ENCODE measurements around the gene NR2C2. TPM values are rescaled to one million over a fixed set of nuclear protein-coding genes. Genes with fewer than 3 reads are reported as not detected.

NR2C2 gene
- total RNA-seq, 1 donor from 2014 or later: 57.5 TPM

DNA sequence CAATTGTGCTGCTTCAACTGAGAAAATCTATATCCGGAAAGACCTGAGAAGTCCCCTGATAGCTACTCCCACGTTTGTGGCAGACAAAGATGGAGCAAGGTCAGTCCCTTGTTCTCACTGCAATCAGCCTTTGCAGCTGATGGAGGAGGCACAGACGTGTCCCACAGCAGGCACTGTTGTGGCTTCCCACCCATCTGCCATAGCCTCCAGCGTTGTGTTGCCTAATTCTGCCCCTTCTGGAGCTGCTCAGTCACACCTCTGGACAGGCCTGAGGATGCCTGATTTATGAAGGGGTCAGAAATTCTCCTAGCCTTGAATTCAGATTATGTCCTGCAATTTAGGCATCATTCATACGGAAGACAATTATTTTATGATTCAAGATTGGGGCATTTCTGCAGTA lies 75.9 kb downstream of the NR2C2 start:
- H3K27me3 Mint-ChIP-seq (ENCODE audit: unreplicated experiment): no peaks in the 10 kb centered on the region
- H3K4me3 Mint-ChIP-seq (ENCODE audit: unreplicated experiment): peak overlapping the region; percentile 63
- peaks cover 4% of the 10 kb centered on the region for H3K36me3 Mint-ChIP-seq (ENCODE audit: unreplicated experiment)

DNA sequence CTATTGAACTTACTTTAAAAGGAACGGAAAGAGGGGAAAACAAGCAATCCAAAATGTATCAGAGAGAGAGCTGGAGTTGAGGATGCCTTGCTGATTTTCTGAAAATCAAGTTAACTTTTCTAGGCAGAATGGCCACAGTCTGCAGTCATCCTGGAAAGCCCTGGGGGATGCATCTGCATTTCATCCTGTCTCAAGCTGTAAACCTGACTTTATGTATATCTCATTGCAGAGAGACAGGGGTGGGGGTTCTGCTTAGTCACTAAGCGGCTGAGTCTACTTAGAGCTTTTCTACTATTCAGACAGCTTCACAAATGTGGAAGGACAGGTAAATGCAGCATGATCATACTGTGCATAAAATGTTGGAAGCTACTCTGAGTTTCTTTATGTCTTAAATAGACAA lies 76.3 kb downstream of the NR2C2 start:
- Mint-ChIP-seq H3K9me3 (ENCODE audit: unreplicated experiment) (no peaks in the 10 kb centered on the region), H3K27ac (ENCODE audit: unreplicated experiment) (peak overlapping the region; percentile 50), H3K4me1 (ENCODE audit: low read depth, unreplicated experiment) (peaks cover 16% of the 10 kb centered on the region), H3K4me3 (ENCODE audit: unreplicated experiment) (no peak overlapping the region), H3K27me3 (ENCODE audit: unreplicated experiment) (no peaks in the 10 kb centered on the region), H3K36me3 (ENCODE audit: unreplicated experiment) (peaks cover 4% of the 10 kb centered on the region)
- TF ChIP-seq, protein P1, sequence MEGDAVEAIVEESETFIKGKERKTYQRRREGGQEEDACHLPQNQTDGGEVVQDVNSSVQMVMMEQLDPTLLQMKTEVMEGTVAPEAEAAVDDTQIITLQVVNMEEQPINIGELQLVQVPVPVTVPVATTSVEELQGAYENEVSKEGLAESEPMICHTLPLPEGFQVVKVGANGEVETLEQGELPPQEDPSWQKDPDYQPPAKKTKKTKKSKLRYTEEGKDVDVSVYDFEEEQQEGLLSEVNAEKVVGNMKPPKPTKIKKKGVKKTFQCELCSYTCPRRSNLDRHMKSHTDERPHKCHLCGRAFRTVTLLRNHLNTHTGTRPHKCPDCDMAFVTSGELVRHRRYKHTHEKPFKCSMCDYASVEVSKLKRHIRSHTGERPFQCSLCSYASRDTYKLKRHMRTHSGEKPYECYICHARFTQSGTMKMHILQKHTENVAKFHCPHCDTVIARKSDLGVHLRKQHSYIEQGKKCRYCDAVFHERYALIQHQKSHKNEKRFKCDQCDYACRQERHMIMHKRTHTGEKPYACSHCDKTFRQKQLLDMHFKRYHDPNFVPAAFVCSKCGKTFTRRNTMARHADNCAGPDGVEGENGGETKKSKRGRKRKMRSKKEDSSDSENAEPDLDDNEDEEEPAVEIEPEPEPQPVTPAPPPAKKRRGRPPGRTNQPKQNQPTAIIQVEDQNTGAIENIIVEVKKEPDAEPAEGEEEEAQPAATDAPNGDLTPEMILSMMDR (IDR thresholded peaks at IDR 0.05; ENCODE audit: partially characterized antibody, unreplicated experiment): no peak
- DNase-seq: no peak

More for the DNA sequence above, 75.9 kb downstream of the NR2C2 start:
- peak overlapping the region; percentile 97 for H3K27ac Mint-ChIP-seq (ENCODE audit: unreplicated experiment)
- DNase-seq: peak; percentile 68
- no peaks in the 10 kb centered on the region for H3K9me3 Mint-ChIP-seq (ENCODE audit: unreplicated experiment)
- TF ChIP-seq, protein P1 (IDR thresholded peaks at IDR 0.05; ENCODE audit: partially characterized antibody, unreplicated experiment): no peak
- H3K4me1 Mint-ChIP-seq (ENCODE audit: low read depth, unreplicated experiment): peaks cover 16% of the 10 kb centered on the region

DNA sequence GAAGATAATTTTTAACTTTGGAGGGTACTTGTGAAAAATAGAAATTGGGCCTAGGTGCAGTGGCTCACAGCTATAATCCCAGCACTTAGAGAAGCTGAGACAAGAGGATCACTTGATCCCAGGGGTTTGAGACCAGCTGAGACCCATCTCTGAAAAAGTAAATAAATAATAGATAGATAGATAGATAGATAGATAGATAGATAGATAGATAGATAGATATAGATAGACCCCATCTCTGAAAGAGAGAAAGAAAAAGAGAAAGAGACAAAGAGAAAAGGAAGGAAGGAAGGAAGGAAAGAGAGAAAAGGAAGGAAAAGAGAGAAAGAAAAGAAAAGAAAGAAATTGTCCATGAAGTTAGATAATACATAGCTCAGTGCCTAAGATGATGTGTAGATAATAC lies 82.2 kb downstream of the NR2C2 start:
- TF ChIP-seq, protein P1 (IDR thresholded peaks at IDR 0.05; ENCODE audit: partially characterized antibody, unreplicated experiment): no peak
- H3K4me1 Mint-ChIP-seq (ENCODE audit: low read depth, unreplicated experiment): no peaks in the 10 kb centered on the region
- H3K36me3 Mint-ChIP-seq (ENCODE audit: unreplicated experiment): peaks cover 4% of the 10 kb centered on the region
- no peaks in the 10 kb centered on the region for H3K27me3 Mint-ChIP-seq (ENCODE audit: unreplicated experiment)
- no peak for DNase-seq
- peaks cover 1% of the 10 kb centered on the region for H3K9me3 Mint-ChIP-seq (ENCODE audit: unreplicated experiment)
- no peak overlapping the region for H3K4me3 Mint-ChIP-seq (ENCODE audit: unreplicated experiment)
- peak overlapping the region; percentile 45 for H3K27ac Mint-ChIP-seq (ENCODE audit: unreplicated experiment)

DNA sequence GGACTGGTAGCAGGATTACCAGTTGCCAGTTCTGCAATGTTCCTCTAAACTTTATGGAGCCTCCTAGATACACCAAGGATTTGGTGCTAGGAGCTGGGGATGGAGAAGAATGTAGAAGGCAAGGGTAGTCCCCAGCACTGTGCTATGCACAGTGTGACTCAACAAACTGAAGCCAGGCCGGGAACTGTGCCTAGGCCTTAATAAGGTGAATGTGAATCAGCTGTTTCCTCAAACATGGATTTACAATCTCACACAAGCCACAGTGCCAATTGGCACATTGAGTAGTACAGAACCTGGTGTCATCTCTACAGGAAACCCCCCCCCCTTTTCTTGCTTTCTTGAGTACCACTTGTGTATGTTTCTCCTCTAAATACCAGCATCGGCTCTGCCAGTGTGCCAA lies 85.3 kb downstream of the NR2C2 start:
- Mint-ChIP-seq H3K36me3 (ENCODE audit: unreplicated experiment) (no peaks in the 10 kb centered on the region), H3K4me1 (ENCODE audit: low read depth, unreplicated experiment) (no peaks in the 10 kb centered on the region), H3K4me3 (ENCODE audit: unreplicated experiment) (no peak overlapping the region), H3K9me3 (ENCODE audit: unreplicated experiment) (peaks cover 1% of the 10 kb centered on the region), H3K27me3 (ENCODE audit: unreplicated experiment) (no peaks in the 10 kb centered on the region), H3K27ac (ENCODE audit: unreplicated experiment) (no peak overlapping the region)
- no peak for DNase-seq
- TF ChIP-seq, protein P1 (IDR thresholded peaks at IDR 0.05; ENCODE audit: partially characterized antibody, unreplicated experiment): no peak

DNA sequence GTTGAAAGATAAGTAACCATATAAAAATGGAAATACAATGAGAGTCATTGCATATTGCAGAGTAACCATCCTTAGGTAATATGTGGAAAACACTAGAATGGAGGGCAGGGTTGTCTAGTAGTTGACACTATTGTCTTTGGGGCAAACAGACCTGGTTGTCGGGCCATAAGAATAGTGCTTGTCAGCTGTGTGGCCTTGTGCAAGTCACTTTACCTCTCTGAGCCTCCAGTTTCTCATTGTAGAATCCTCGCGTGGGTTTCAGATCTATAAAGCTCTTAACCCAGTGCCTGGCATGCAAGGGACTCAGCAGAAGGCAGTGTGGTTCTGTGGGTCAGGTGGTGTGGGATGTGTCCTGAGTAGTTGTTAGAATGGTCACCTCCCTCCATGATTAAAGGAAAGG lies 85.7 kb downstream of the NR2C2 start:
- Mint-ChIP-seq H3K4me3 (ENCODE audit: unreplicated experiment) (no peak overlapping the region), H3K4me1 (ENCODE audit: low read depth, unreplicated experiment) (no peaks in the 10 kb centered on the region), H3K9me3 (ENCODE audit: unreplicated experiment) (peaks cover 1% of the 10 kb centered on the region), H3K27me3 (ENCODE audit: unreplicated experiment) (no peaks in the 10 kb centered on the region), H3K36me3 (ENCODE audit: unreplicated experiment) (no peaks in the 10 kb centered on the region), H3K27ac (ENCODE audit: unreplicated experiment) (no peak overlapping the region)
- no peak for DNase-seq
- TF ChIP-seq, protein P1 (IDR thresholded peaks at IDR 0.05; ENCODE audit: partially characterized antibody, unreplicated experiment): no peak
